ENCODE data around the gene CST7. TPM values are rescaled to one million over a fixed set of nuclear protein-coding genes. Genes with fewer than 3 reads are reported as not detected.

Gene CST7
- polyA plus RNA-seq, 1 donor from 2014 or later: not detected

GRCh38 chr20:25005220-25005619 is 56.2 kb downstream of the CST7 start:
- no peaks in the 10 kb centered on the region for H3K36me3 ChIP-seq (ENCODE audit: insufficient read depth, low read length)
- TF ChIP-seq CTCF (IDR thresholded peaks at IDR 0.05; ENCODE audit: poor library complexity, severe bottlenecking): no peak
- no peak for TF ChIP-seq EP300 (conservative IDR thresholded peaks at IDR 0.05; ENCODE audit: poor library complexity, severe bottlenecking)
- TF ChIP-seq EZH2 (IDR thresholded peaks at IDR 0.05; ENCODE audit: borderline replicate concordance, insufficient read depth, low read length, poor library complexity, severe bottlenecking): no peak
- TF ChIP-seq MXI1 (conservative IDR thresholded peaks at IDR 0.05; ENCODE audit: poor library complexity, severe bottlenecking): no peak
- no peak for TF ChIP-seq POLR2AphosphoS5 (IDR thresholded peaks at IDR 0.05)
- TF ChIP-seq TAF1 (IDR thresholded peaks at IDR 0.05; ENCODE audit: low read depth): no peak
- no peak for TF ChIP-seq RAD21 (conservative IDR thresholded peaks at IDR 0.05)
- TF ChIP-seq SMC3 (conservative IDR thresholded peaks at IDR 0.05; ENCODE audit: poor library complexity): no peak
- H3K27me3 ChIP-seq (ENCODE audit: insufficient read depth, low read depth, low read length): no peaks in the 10 kb centered on the region
- no peaks in the 10 kb centered on the region for H3K79me2 ChIP-seq (replicated peaks; ENCODE audit: insufficient read depth, low read length)
- no peaks in the 10 kb centered on the region for H3F3A ChIP-seq (ENCODE audit: insufficient read depth, low read length, poor library complexity, severe bottlenecking)
- no peaks in the 10 kb centered on the region for H3K9me2 ChIP-seq (ENCODE audit: insufficient read depth, low read length)
- H3K27ac ChIP-seq (ENCODE audit: low read length): no peak overlapping the region
- H3K4me3 ChIP-seq (ENCODE audit: low read length): no peak overlapping the region
- H3K9ac ChIP-seq (ENCODE audit: low read length): no peak overlapping the region
- no peaks in the 10 kb centered on the region for H4K20me1 ChIP-seq (ENCODE audit: insufficient read depth)
- no peak overlapping the region for H2AFZ ChIP-seq (ENCODE audit: low read depth, low read length)
- H3K9me3 ChIP-seq (ENCODE audit: low read length): no peaks in the 10 kb centered on the region
- no peak overlapping the region for H3K4me2 ChIP-seq (ENCODE audit: low read length)

GRCh38 chr20:25005661-25006060 is 56.6 kb downstream of the CST7 start:
- no peaks in the 10 kb centered on the region for H3K79me2 ChIP-seq (replicated peaks; ENCODE audit: insufficient read depth, low read length)
- H3F3A ChIP-seq (ENCODE audit: insufficient read depth, low read length, poor library complexity, severe bottlenecking): no peaks in the 10 kb centered on the region
- no peak overlapping the region for H3K27ac ChIP-seq (ENCODE audit: low read length)
- no peak overlapping the region for H2AFZ ChIP-seq (ENCODE audit: low read depth, low read length)
- H4K20me1 ChIP-seq (ENCODE audit: insufficient read depth): no peaks in the 10 kb centered on the region
- H3K9me3 ChIP-seq (ENCODE audit: low read length): no peaks in the 10 kb centered on the region
- no peaks in the 10 kb centered on the region for H3K36me3 ChIP-seq (ENCODE audit: insufficient read depth, low read length)
- no peak overlapping the region for H3K4me3 ChIP-seq (ENCODE audit: low read length)
- no peak for TF ChIP-seq REST (IDR thresholded peaks at IDR 0.05; ENCODE audit: borderline replicate concordance)
- TF ChIP-seq EP300 (conservative IDR thresholded peaks at IDR 0.05; ENCODE audit: poor library complexity, severe bottlenecking): no peak
- TF ChIP-seq CTCF (IDR thresholded peaks at IDR 0.05; ENCODE audit: poor library complexity, severe bottlenecking): no peak
- no peak for TF ChIP-seq MXI1 (conservative IDR thresholded peaks at IDR 0.05; ENCODE audit: poor library complexity, severe bottlenecking)
- no peak for TF ChIP-seq SMC3 (conservative IDR thresholded peaks at IDR 0.05; ENCODE audit: poor library complexity)
- TF ChIP-seq EZH2 (IDR thresholded peaks at IDR 0.05; ENCODE audit: borderline replicate concordance, insufficient read depth, low read length, poor library complexity, severe bottlenecking): no peak
- no peak for TF ChIP-seq TAF1 (IDR thresholded peaks at IDR 0.05; ENCODE audit: low read depth)
- no peak for TF ChIP-seq RAD21 (conservative IDR thresholded peaks at IDR 0.05)
- TF ChIP-seq POLR2AphosphoS5 (IDR thresholded peaks at IDR 0.05): no peak
- no peaks in the 10 kb centered on the region for H3K27me3 ChIP-seq (ENCODE audit: insufficient read depth, low read depth, low read length)
- no peak overlapping the region for H3K4me2 ChIP-seq (ENCODE audit: low read length)
- no peak overlapping the region for H3K9ac ChIP-seq (ENCODE audit: low read length)
- H3K9me2 ChIP-seq (ENCODE audit: insufficient read depth, low read length): no peaks in the 10 kb centered on the region
